ENCODE data around the gene HLA-A.
"Not testable (repeated sequence)": the region's sequence is repeated elsewhere in the genome, so short reads cannot be mapped to it uniquely, and the experiment has no call there.

The HLA-A gene

GRCh38 chr6:29926413-29927274 is 15.7 kb upstream of the HLA-A start:
- Histone ChIP-seq H3K4me2 (no peak overlapping the region), H3K36me3 (ENCODE audit: insufficient read depth) (no peaks in the 10 kb centered on the region), H3K27ac (no peak overlapping the region), H4K20me1 (ENCODE audit: insufficient read depth) (no peaks in the 10 kb centered on the region), H3K27me3 (ENCODE audit: insufficient read depth, low read depth) (no peaks in the 10 kb centered on the region), H3K4me3 (IDR thresholded peaks at IDR 0.05; ENCODE audit: insufficient read depth, low read depth, low read length) (no peak overlapping the region), H2AFZ (ENCODE audit: low read depth) (no peak overlapping the region), H3K79me2 (ENCODE audit: insufficient read depth, low read depth) (no peaks in the 10 kb centered on the region), H3K9ac (no peak overlapping the region), H3K4me1 (ENCODE audit: low read depth, poor library complexity, severe bottlenecking) (no peaks in the 10 kb centered on the region)
- TF ChIP-seq CTCF (conservative IDR thresholded peaks at IDR 0.05; ENCODE audit: low read depth, low read length) = no peak

GRCh38 chr6:29927275-29927569 is 15.1 kb upstream of the HLA-A start:
- Histone ChIP-seq H3K27me3 (ENCODE audit: insufficient read depth, low read depth) (no peaks in the 10 kb centered on the region), H3K4me2 (no peak overlapping the region), H3K4me3 (IDR thresholded peaks at IDR 0.05; ENCODE audit: insufficient read depth, low read depth, low read length) (no peak overlapping the region)

DNA sequence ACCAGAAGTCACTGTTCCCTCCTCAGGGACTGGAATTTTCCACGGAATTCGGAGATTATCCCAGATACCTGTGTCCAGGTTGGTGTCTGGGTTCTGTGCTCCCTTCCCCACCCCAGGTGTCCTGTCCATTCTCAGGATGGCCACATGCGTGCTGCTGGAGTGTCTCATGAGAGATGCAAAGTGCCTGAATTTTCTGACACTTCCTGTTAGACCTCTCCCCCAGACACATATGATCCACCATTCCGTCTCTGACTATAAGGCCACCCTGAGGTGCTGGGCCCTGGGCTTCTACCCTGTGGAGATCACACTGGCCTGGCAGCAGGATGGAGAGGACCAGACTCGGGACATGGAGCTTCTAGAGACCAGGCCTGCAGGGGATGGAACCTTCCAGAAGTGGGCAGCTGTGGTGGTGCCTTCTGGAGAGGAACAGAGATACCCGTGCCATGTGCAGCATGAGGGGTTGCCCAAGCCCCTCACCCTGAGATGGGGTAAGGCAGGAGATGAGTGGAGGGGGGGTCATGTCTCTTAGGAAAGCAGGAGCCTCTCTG is 14.4 kb upstream of the HLA-A start:
- H3K4me2 ChIP-seq = no peak overlapping the region
- H3K9ac ChIP-seq = no peak overlapping the region
- no peaks in the 10 kb centered on the region for H4K20me1 ChIP-seq (ENCODE audit: insufficient read depth)
- H3K27me3 ChIP-seq (ENCODE audit: insufficient read depth, low read depth) = no peaks in the 10 kb centered on the region
- no peaks in the 10 kb centered on the region for H3K4me1 ChIP-seq (ENCODE audit: low read depth, poor library complexity, severe bottlenecking)
- H3K27ac ChIP-seq = no peak overlapping the region
- H3K36me3 ChIP-seq (ENCODE audit: insufficient read depth) = no peaks in the 10 kb centered on the region
- H3K79me2 ChIP-seq (ENCODE audit: insufficient read depth, low read depth) = no peaks in the 10 kb centered on the region
- TF ChIP-seq CTCF (conservative IDR thresholded peaks at IDR 0.05; ENCODE audit: low read depth, low read length) = no peak
- no peak overlapping the region for H2AFZ ChIP-seq (ENCODE audit: low read depth)
- H3K4me3 ChIP-seq (IDR thresholded peaks at IDR 0.05; ENCODE audit: insufficient read depth, low read depth, low read length) = no peak overlapping the region

More at GRCh38 chr6:29927275-29927569, 15.1 kb upstream of the HLA-A start:
- no peaks in the 10 kb centered on the region for H3K36me3 ChIP-seq (ENCODE audit: insufficient read depth)
- no peaks in the 10 kb centered on the region for H3K79me2 ChIP-seq (ENCODE audit: insufficient read depth, low read depth)
- no peaks in the 10 kb centered on the region for H4K20me1 ChIP-seq (ENCODE audit: insufficient read depth)
- H3K4me1 ChIP-seq (ENCODE audit: low read depth, poor library complexity, severe bottlenecking) = no peaks in the 10 kb centered on the region
- no peak overlapping the region for H2AFZ ChIP-seq (ENCODE audit: low read depth)
- no peak for TF ChIP-seq CTCF (conservative IDR thresholded peaks at IDR 0.05; ENCODE audit: low read depth, low read length)
- H3K27ac ChIP-seq = no peak overlapping the region
- H3K9ac ChIP-seq = no peak overlapping the region

DNA sequence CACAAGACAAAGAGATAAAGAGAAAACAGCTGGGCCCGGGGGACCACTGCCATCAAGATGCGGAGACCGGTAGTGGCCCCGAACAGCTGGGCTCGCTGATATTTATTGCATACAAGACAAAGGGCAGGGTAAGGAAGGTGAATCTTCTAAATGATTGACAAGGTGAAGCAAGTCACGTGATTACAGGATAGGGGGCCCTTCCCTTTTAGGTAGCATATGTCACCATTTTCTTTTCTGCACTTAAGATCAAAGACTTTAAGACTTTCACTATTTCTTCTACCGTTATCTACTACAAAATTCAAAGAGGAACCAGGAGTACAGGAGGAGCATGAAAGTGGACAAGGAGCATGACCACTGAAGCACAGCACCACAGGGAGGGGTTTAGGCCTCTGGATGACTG is 12.3 kb upstream of the HLA-A start:
- not testable (repeated sequence) for H3K4me2 ChIP-seq; H3K27me3 ChIP-seq (ENCODE audit: insufficient read depth, low read depth); H3K9ac ChIP-seq; H3K79me2 ChIP-seq (ENCODE audit: insufficient read depth, low read depth); H3K4me1 ChIP-seq (ENCODE audit: low read depth, poor library complexity, severe bottlenecking); H4K20me1 ChIP-seq (ENCODE audit: insufficient read depth); H3K27ac ChIP-seq; H2AFZ ChIP-seq (ENCODE audit: low read depth); H3K36me3 ChIP-seq (ENCODE audit: insufficient read depth); H3K4me3 ChIP-seq (IDR thresholded peaks at IDR 0.05; ENCODE audit: insufficient read depth, low read depth, low read length)

DNA sequence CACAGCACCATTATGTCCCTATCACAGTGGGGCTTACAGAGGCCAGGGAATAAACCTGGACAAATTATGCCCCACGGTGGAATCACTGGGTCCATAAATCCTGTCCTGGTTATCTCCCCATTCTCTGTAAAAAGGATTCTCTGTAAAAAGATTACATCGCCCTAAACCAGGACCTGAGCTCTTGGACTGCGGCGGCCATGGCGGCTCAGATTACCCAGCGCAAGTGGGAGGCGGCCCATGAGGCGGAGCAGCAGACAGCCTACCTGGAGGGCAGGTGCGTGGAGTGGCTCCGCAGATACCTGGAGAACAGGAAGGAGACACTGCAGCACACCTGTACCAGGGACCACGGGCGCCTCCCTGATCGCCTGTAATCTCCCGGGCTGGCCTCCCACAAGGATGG is 8.4 kb upstream of the HLA-A start:
- H3K27ac ChIP-seq = no peak overlapping the region
- no peak overlapping the region for H3K4me3 ChIP-seq (IDR thresholded peaks at IDR 0.05; ENCODE audit: insufficient read depth, low read depth, low read length)
- no peak overlapping the region for H3K9ac ChIP-seq
- no peaks in the 10 kb centered on the region for H3K79me2 ChIP-seq (ENCODE audit: insufficient read depth, low read depth)
- H3K27me3 ChIP-seq (ENCODE audit: insufficient read depth, low read depth) = no peaks in the 10 kb centered on the region
- no peaks in the 10 kb centered on the region for H4K20me1 ChIP-seq (ENCODE audit: insufficient read depth)
- no peak overlapping the region for H3K4me2 ChIP-seq
- no peak overlapping the region for H2AFZ ChIP-seq (ENCODE audit: low read depth)
- H3K4me1 ChIP-seq (ENCODE audit: low read depth, poor library complexity, severe bottlenecking) = no peaks in the 10 kb centered on the region
- no peak for TF ChIP-seq CTCF (conservative IDR thresholded peaks at IDR 0.05; ENCODE audit: low read depth, low read length)
- H3K36me3 ChIP-seq (ENCODE audit: insufficient read depth) = no peaks in the 10 kb centered on the region
